IMR-90 (cell line): Measurements from ENCODE around the gene OR8D4. TPM values are rescaled to one million over a fixed set of nuclear protein-coding genes. Genes with fewer than 3 reads are reported as not detected.

Experiments used
- ATAC-seq: fragments of 200-7000 bp; cut with Tn5 transposase; 2 replicates; pipeline ENCODE4 v1.9.1; 2020; ENCODE audit warnings: low read depth, mild to moderate bottlenecking, moderate library complexity
- BruUV-seq: library from RNA; stranded (reverse); fragments of 400-500 nt; replicated peaks from 2 replicates; lab custom pipeline; 2021; lab: Mats Ljungman, UMichigan
- CTCF ChIA-PET: fragments of 300-600 bp; formaldehyde crosslinking; extraction: SDS; loops from one replicate; lab custom pipeline; 2021; ENCODE audit warnings: antibody characterized with exemption; lab: Yijun Ruan, JAX
- POLR2A ChIA-PET: fragments of 300-600 bp; sonication (Branson Sonifier 250); formaldehyde crosslinking; loops from one replicate; lab custom pipeline; 2022; ENCODE audit warnings: antibody characterized with exemption; ENCODE audit not compliant: unreplicated experiment; lab: Charles Lee
- DNase-seq: peaks from one replicate; pipeline ENCODE4 v3.0.0; 2013
- H2AFZ ChIP-seq: replicated peaks from 2 replicates; pipeline ENCODE3; 2013; ENCODE audit warnings: low read length, mild to moderate bottlenecking; ENCODE audit not compliant: poor library complexity
- H2AK5ac ChIP-seq: 2 replicates; pipeline ENCODE4 v1.6.1; 2013; ENCODE audit warnings: low read depth, low read length, inconsistent platforms
- H2AK9ac ChIP-seq: replicated peaks from 2 replicates; pipeline ENCODE3; 2013; ENCODE audit warnings: mild to moderate bottlenecking, low read depth, low read length, moderate library complexity; ENCODE audit not compliant: poor library complexity
- H2BK120ac ChIP-seq: 2 replicates; pipeline ENCODE4 v1.6.1; 2013; ENCODE audit warnings: low read depth, low read length, inconsistent platforms
- H2BK15ac ChIP-seq: 3 replicates; pipeline ENCODE4 v1.6.1; 2013; ENCODE audit warnings: low read depth, low read length, inconsistent platforms
- H2BK20ac ChIP-seq: 2 replicates; pipeline ENCODE4 v1.6.1; 2013; ENCODE audit warnings: low read depth, mild to moderate bottlenecking, inconsistent platforms, low read length, moderate library complexity
- H2BK5ac ChIP-seq: 2 replicates; pipeline ENCODE4 v1.6.1; 2013; ENCODE audit warnings: mild to moderate bottlenecking, low read depth, low read length, inconsistent platforms; ENCODE audit not compliant: poor library complexity, severe bottlenecking
- H3K14ac ChIP-seq: replicated peaks from 2 replicates; pipeline ENCODE4 v1.6.1; 2013; ENCODE audit warnings: low read depth, low read length, inconsistent platforms
- H3K18ac ChIP-seq: 2 replicates; pipeline ENCODE4 v1.6.1; 2013; ENCODE audit warnings: low read depth, low read length, control low read depth
- H3K23ac ChIP-seq: 2 replicates; pipeline ENCODE4 v1.6.1; 2013; ENCODE audit warnings: low read depth, low read length, inconsistent platforms
- H3K27ac ChIP-seq: 2 replicates; pipeline ENCODE4 v1.5.1; 2013; ENCODE audit warnings: mild to moderate bottlenecking, control low read depth, low read length; ENCODE audit not compliant: insufficient read depth
- H3K27me3 ChIP-seq: 2 replicates; pipeline ENCODE4 v1.6.1; 2013; ENCODE audit warnings: low read length; ENCODE audit not compliant: control insufficient read depth, insufficient read depth
- H3K36me3 ChIP-seq: 2 replicates; pipeline ENCODE4 v1.6.1; 2013; ENCODE audit warnings: low read length, mixed read lengths; ENCODE audit not compliant: control insufficient read depth, insufficient read depth
- H3K4ac ChIP-seq: 2 replicates; pipeline ENCODE4 v1.6.1; 2013; ENCODE audit warnings: low read depth, low read length, inconsistent platforms
- H3K4me1 ChIP-seq: 2 replicates; pipeline ENCODE4 v1.6.1; 2013; ENCODE audit warnings: low read length, mixed read lengths; ENCODE audit not compliant: control insufficient read depth, insufficient read depth
- H3K4me2 ChIP-seq: 2 replicates; pipeline ENCODE4 v1.6.1; 2013; ENCODE audit warnings: low read depth, mild to moderate bottlenecking, control low read depth, low read length, moderate library complexity
- H3K4me3 ChIP-seq: 2 replicates; pipeline ENCODE4 v1.5.1; 2013; ENCODE audit warnings: low read depth, mild to moderate bottlenecking, control low read depth, low read length, moderate library complexity; ENCODE audit not compliant: insufficient read depth
- H3K56ac ChIP-seq: 2 replicates; pipeline ENCODE4 v1.6.1; 2013; ENCODE audit warnings: low read length, inconsistent platforms; ENCODE audit not compliant: insufficient read depth; ENCODE audit errors: extremely low read depth
- H3K79me1 ChIP-seq, 2 experiments: 2 replicates each; pipeline ENCODE4 v1.6.1; 2013; ENCODE audit warnings: low read length in 2 of 2, inconsistent platforms in 1 of 2, low read depth in 1 of 2
- H3K9ac ChIP-seq: 2 replicates; pipeline ENCODE4 v1.6.1; 2013; ENCODE audit warnings: low read depth, low read length, control low read depth
- H3K9me1 ChIP-seq: 2 replicates; pipeline ENCODE4 v1.6.1; 2013; ENCODE audit warnings: low read length, inconsistent platforms; ENCODE audit not compliant: insufficient read depth
- H3K9me3 ChIP-seq: 2 replicates; pipeline ENCODE4 v1.6.1; 2013; ENCODE audit warnings: low read length; ENCODE audit not compliant: control insufficient read depth, insufficient read depth
- H4K20me1 ChIP-seq: 2 replicates; pipeline ENCODE4 v1.6.1; 2013; ENCODE audit warnings: low read length, inconsistent platforms; ENCODE audit not compliant: insufficient read depth
- H4K5ac ChIP-seq: 2 replicates; pipeline ENCODE4 v1.6.1; 2013; ENCODE audit warnings: mild to moderate bottlenecking, low read depth, low read length, control low read depth
- H4K8ac ChIP-seq, 2 experiments: 2 replicates each; pipeline ENCODE4 v1.6.1; 2013; ENCODE audit warnings: low read depth in 2 of 2, low read length in 2 of 2, control low read depth in 1 of 2, inconsistent platforms in 1 of 2
- H4K91ac ChIP-seq: 2 replicates; pipeline ENCODE4 v1.6.1; 2013; ENCODE audit warnings: low read depth, low read length, inconsistent platforms; ENCODE audit not compliant: insufficient read depth
- BHLHE40 ChIP-seq: fragments of 150-350 bp; IDR thresholded peaks from 2 replicates; pipeline ENCODE4 v1.6.1; 2016; ENCODE audit warnings: mild to moderate bottlenecking, low read depth, low read length
- CEBPB ChIP-seq: IDR thresholded peaks from 2 replicates; pipeline ENCODE4 v1.6.1; 2012; ENCODE audit warnings: low read depth, low read length, improper control_type of control experiment
- FOS ChIP-seq: fragments of 150-350 bp; IDR thresholded peaks from 2 replicates; pipeline ENCODE4 v1.6.1; 2016; ENCODE audit warnings: low read depth, low read length
- MAFK ChIP-seq: IDR thresholded peaks from 2 replicates; pipeline ENCODE4 v1.6.1; 2012; ENCODE audit warnings: low read depth, low read length, improper control_type of control experiment
- MAZ ChIP-seq: IDR thresholded peaks from 2 replicates; pipeline ENCODE4 v1.6.1; 2012; ENCODE audit warnings: low read depth, mild to moderate bottlenecking, low read length, improper control_type of control experiment, moderate library complexity, borderline replicate concordance
- MXI1 ChIP-seq: IDR thresholded peaks from 2 replicates; pipeline ENCODE4 v1.6.1; 2012; ENCODE audit warnings: low read depth, mild to moderate bottlenecking, low read length, moderate library complexity, borderline replicate concordance
- NFE2L2 ChIP-seq: fragments of 150-350 bp; IDR thresholded peaks from 2 replicates; pipeline ENCODE4 v1.6.1; 2016; ENCODE audit warnings: low read depth, mild to moderate bottlenecking, low read length
- POLR2A ChIP-seq: IDR thresholded peaks from 2 replicates; pipeline ENCODE4 v1.6.1; 2012; ENCODE audit warnings: mild to moderate bottlenecking, low read depth, low read length
- RCOR1 ChIP-seq: IDR thresholded peaks from 2 replicates; pipeline ENCODE4 v1.6.1; 2012; ENCODE audit warnings: mild to moderate bottlenecking, low read length, improper control_type of control experiment; ENCODE audit not compliant: insufficient replicate concordance
- WGBS, 2 experiments: methylation state at CpG; one replicate each; pipeline versions ENCODE4 v1.1.5 to v1.1.7; 2013; ENCODE audit warnings: missing lambda C conversion rate in 2 of 2; ENCODE audit not compliant: insufficient read length in 1 of 2; ENCODE audit errors: extremely low coverage in 2 of 2; 5-methylcytosine and 5-hydroxymethylcytosine counted together
- dilution Hi-C: fragments of 300-500 bp; cut with HindIII; formaldehyde crosslinking; loops from one replicate; pipeline ENCODE4 v1.14.3; 2018; ENCODE audit warnings: low sequenced_read_pairs; ENCODE audit not compliant: unreplicated experiment
- in situ Hi-C: fragments of 300-500 bp; cut with MboI; formaldehyde crosslinking; loops from 3 replicates; pipeline ENCODE4 v1.14.3; 2019; ENCODE audit warnings: low sequenced_read_pairs, inconsistent platforms, mixed read lengths
- intact Hi-C: fragments of 100-400 bp; cut with micrococcal nuclease; formaldehyde crosslinking; loops from 2 replicates; pipeline ENCODE4 v1.10.0; 2022
- polyA plus RNA-seq, 3 experiments: library from polyadenylated mRNA; depleted of rRNA; stranded (reverse); fragments of >200 nt; gene quantifications; 2 replicates each; pipeline ENCODE4 v1.2.3, GENCODE V29; 2012; ENCODE audit warnings: low replicate concordance in 1 of 3
- total RNA-seq: library from RNA; depleted of rRNA; stranded (reverse); fragments of >200 nt; gene quantifications from 2 replicates; pipeline ENCODE4 v1.2.3, GENCODE V29; 2012
- TF ChIP-seq, protein P1 (sequence below): fragments of 150-350 bp; IDR thresholded peaks from 2 replicates; pipeline ENCODE4 v1.6.1; 2017; ENCODE audit warnings: mild to moderate bottlenecking, antibody characterized with exemption, low read length, low read depth
- TF ChIP-seq, protein P2 (sequence below): conservative IDR thresholded peaks from 2 replicates; pipeline ENCODE4 v1.5.1; 2012; ENCODE audit warnings: mild to moderate bottlenecking, low read depth, low read length, improper control_type of control experiment

Gene OR8D4
- total and polyA plus RNA-seq, 2 of the 4 experiments (the other 2 are of a cell fraction), result not detected

DNA sequence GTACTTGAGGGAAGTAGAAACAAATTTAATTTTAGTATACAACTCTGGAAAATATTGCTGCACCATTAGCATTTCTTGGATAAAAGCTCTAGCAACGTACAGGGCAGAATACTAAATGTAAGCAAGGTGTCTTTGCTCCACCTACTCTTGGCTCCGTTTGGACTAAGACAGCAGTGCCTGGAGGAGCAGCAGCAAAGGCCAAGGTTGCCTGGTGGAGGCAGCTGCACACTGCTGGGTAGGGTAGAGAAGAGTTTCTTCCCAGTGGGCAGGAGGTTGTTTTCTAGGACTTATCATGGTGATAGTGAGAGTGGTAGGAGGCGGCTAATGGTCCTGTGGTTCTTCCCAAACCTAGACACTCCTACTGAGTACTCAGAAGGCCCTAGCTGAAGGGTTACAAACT, 2.2 kb upstream of the OR8D4 start:
- TF ChIP-seq, protein P1, sequence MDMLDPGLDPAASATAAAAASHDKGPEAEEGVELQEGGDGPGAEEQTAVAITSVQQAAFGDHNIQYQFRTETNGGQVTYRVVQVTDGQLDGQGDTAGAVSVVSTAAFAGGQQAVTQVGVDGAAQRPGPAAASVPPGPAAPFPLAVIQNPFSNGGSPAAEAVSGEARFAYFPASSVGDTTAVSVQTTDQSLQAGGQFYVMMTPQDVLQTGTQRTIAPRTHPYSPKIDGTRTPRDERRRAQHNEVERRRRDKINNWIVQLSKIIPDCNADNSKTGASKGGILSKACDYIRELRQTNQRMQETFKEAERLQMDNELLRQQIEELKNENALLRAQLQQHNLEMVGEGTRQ, result no peak
- no peak for TF ChIP-seq POLR2A
- TF ChIP-seq, protein P2, sequence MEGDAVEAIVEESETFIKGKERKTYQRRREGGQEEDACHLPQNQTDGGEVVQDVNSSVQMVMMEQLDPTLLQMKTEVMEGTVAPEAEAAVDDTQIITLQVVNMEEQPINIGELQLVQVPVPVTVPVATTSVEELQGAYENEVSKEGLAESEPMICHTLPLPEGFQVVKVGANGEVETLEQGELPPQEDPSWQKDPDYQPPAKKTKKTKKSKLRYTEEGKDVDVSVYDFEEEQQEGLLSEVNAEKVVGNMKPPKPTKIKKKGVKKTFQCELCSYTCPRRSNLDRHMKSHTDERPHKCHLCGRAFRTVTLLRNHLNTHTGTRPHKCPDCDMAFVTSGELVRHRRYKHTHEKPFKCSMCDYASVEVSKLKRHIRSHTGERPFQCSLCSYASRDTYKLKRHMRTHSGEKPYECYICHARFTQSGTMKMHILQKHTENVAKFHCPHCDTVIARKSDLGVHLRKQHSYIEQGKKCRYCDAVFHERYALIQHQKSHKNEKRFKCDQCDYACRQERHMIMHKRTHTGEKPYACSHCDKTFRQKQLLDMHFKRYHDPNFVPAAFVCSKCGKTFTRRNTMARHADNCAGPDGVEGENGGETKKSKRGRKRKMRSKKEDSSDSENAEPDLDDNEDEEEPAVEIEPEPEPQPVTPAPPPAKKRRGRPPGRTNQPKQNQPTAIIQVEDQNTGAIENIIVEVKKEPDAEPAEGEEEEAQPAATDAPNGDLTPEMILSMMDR, result no peak
- no peak for TF ChIP-seq RCOR1
- no peak for TF ChIP-seq CEBPB
- TF ChIP-seq NFE2L2, result no peak
- no peak for TF ChIP-seq MAZ
- TF ChIP-seq MXI1, result no peak
- TF ChIP-seq BHLHE40, result no peak
- no peak for TF ChIP-seq FOS
- no peak for TF ChIP-seq MAFK
- Histone ChIP-seq H2BK20ac (no peak overlapping the region), H3K9me3 (0 out of 2 replicates have a peak, but pooled peaks cover 2% of the 10 kb centered on the region), H3K23ac (no peak overlapping the region), H4K91ac (no peak overlapping the region), H3K27me3 (no peaks in the 10 kb centered on the region), H3K27ac (no peak overlapping the region), H3K79me1 (no peaks in the 10 kb centered on the region), H3K4me1 (no peaks in the 10 kb centered on the region), H3K4me3 (no peak overlapping the region), H2BK15ac (no peak overlapping the region), H2AK5ac (no peak overlapping the region), H3K56ac (no peak overlapping the region), H3K4me2 (no peak overlapping the region), H3K9me1 (no peaks in the 10 kb centered on the region), H2AK9ac (no peak overlapping the region), H3K36me3 (no peaks in the 10 kb centered on the region), H3K14ac (no peak overlapping the region), H2BK5ac (no peak overlapping the region), H4K20me1 (no peaks in the 10 kb centered on the region), H4K8ac (no peak overlapping the region), H4K5ac (no peak overlapping the region), H3K18ac (no peak overlapping the region), H3K4ac (no peak overlapping the region), H2BK120ac (no peak overlapping the region), H3K9ac (no peak overlapping the region), H2AFZ (no peak overlapping the region)
- intact Hi-C loops (no loop called here), dilution Hi-C loops (no loop called here), in situ Hi-C loops (no loop called here)
- DNase-seq, result no peak
- no peak for ATAC-seq
- no TSS peak for BruUV-seq
- WGBS, 2 experiments, result no CpG with 5 or more reads among the region's 3 CpGs
- ChIA-PET CTCF (no interaction called here), POLR2A (no interaction called here)
